NCI-H1436 treated with DMSO at 0.1 percent for 48 hours (cell line): Measurements from ENCODE around the gene SP7.
A peak's percentile ranks its signal among the peaks of the same experiment; 100 is the strongest.
"Not testable (repeated sequence)": the region's sequence is repeated elsewhere in the genome, so short reads cannot be mapped to it uniquely, and the experiment has no call there.

Experiments used
- DNase-seq: peaks from one replicate; lab custom pipeline; 2025; lab: John Stamatoyannopoulos, UW

Gene SP7

GRCh38 chr12:53320352-53321195, 15.6 kb downstream of the SP7 start:
- no peak for DNase-seq

- no peak for DNase-seq
Observed at GRCh38 chr12:53313996-53314395, 22.2 kb downstream of the SP7 start.

- no peak for DNase-seq
Observed at GRCh38 chr12:53308276-53308675, 27.9 kb downstream of the SP7 start.

- no peak for DNase-seq
Observed at GRCh38 chr12:53306826-53307225, 29.3 kb downstream of the SP7 start.

- DNase-seq = no peak
Observed at GRCh38 chr12:53302903-53303302, 33.3 kb downstream of the SP7 start.

- DNase-seq = no peak
Observed at GRCh38 chr12:53300187-53300586, 36.0 kb downstream of the SP7 start.

- DNase-seq = peak; percentile 20
Observed at GRCh38 chr12:53299454-53300180, 36.5 kb downstream of the SP7 start, which contains the start of gene MYG1. TSS of gene MYG1 (plus strand) at chr12:53299695. CDS start at chr12:53299738, 43 bp downstream.

GRCh38 chr12:53299101-53299453, 37.1 kb downstream of the SP7 start:
- DNase-seq = no peak

- no peak for DNase-seq
Observed at GRCh38 chr12:53298164-53298563, 38.0 kb downstream of the SP7 start.

- DNase-seq = not testable (repeated sequence)
Observed at GRCh38 chr12:53297106-53297505, 39.0 kb downstream of the SP7 start.

GRCh38 chr12:53295891-53296219, 40.3 kb downstream of the SP7 start:
- DNase-seq = no peak

GRCh38 chr12:53295070-53295890, 40.9 kb downstream of the SP7 start, which contains the start of gene PFDN5:
TSS of gene PFDN5 (plus strand) at chr12:53295542. CDS start at chr12:53295568, 26 bp downstream.
- peak; percentile 14 for DNase-seq

- DNase-seq = no peak
Observed at GRCh38 chr12:53292426-53292825, 43.7 kb downstream of the SP7 start.

GRCh38 chr12:53290661-53291060, 45.5 kb downstream of the SP7 start:
- DNase-seq = no peak

GRCh38 chr12:53289891-53290290, 46.3 kb downstream of the SP7 start:
- DNase-seq = no peak

- no peak for DNase-seq
Observed at GRCh38 chr12:53288322-53288721, 47.8 kb downstream of the SP7 start.

GRCh38 chr12:53287741-53288216, 48.4 kb downstream of the SP7 start:
- DNase-seq = no peak

GRCh38 chr12:53286448-53286847, 49.7 kb downstream of the SP7 start:
- no peak for DNase-seq

- no peak for DNase-seq
Observed at GRCh38 chr12:53279888-53280498, 56.2 kb downstream of the SP7 start.

- no peak for DNase-seq
Observed at GRCh38 chr12:53279283-53279869, 56.8 kb downstream of the SP7 start.

- no peak for DNase-seq
Observed at GRCh38 chr12:53277981-53278380, 58.2 kb downstream of the SP7 start.
